ENCODE results near the gene KNCN.

The KNCN gene

DNA sequence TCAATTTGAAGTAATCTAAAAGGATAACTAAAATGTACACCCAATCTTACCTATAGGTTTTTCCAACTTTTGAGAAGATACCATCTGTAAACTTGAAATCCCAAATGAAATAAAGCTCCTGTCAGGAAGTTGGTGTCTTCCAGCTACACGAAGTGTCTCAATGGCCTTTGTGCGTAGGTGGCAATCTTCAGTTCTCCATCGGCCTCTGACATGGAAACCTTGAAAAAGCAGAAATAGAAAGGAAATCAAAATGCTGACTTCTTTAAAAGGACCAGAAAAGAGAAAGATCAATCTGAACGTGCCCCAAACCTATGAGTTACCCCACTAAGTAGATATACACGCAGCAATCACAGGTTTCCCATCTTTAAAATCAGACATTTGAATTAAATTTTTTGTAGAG lies 42.6 kb upstream of the KNCN start:
- DNase-seq (ENCODE audit: extremely low spot score), result no peak
- TF ChIP-seq SP1 (IDR thresholded peaks at IDR 0.05), result no peak
- ChIA-PET POLR2A (interaction anchor here (2.0 kb wide), 1 partner anchor 10 kb away, joined by 16 read pairs; the partner anchor contains the start of gene MKNK1), CTCF (interaction anchor here (1.0 to 1.1 kb wide), 2 partner anchors 10 to 11 kb away, joined by 3 to 4 read pairs; partner anchors contain the start of gene MKNK1)

DNA sequence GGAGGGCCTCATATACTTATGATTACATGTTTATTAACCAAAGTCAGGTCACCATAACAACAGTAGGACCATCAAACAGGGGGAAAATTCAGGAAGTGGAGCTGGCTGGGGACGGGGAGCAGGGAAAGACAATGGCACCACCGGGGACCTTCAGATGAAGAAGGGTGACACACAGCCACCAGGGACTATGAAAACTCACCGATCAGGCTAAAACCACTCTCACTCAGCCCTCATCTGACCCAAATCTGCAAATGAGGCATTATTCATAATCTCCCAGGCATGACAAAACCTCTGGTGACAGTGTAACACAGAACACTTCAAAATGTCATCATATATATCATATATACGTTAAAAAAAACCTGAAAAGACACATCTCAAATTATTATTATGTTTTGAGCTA lies 41.4 kb upstream of the KNCN start:
- TF ChIP-seq HDGF (IDR thresholded peaks at IDR 0.05; ENCODE audit: borderline replicate concordance), result no peak
- TF ChIP-seq ARNT (IDR thresholded peaks at IDR 0.05), result no peak
- TF ChIP-seq CTBP1 (IDR thresholded peaks at IDR 0.05; ENCODE audit: borderline replicate concordance), result no peak
- ChIA-PET CTCF (interaction anchor here (1.1 kb wide), 1 partner anchor 10 kb away, joined by 4 read pairs; no protein-coding TSS in a partner anchor), POLR2A (no interaction called here)
- DNase-seq (ENCODE audit: extremely low spot score), result no peak

DNA sequence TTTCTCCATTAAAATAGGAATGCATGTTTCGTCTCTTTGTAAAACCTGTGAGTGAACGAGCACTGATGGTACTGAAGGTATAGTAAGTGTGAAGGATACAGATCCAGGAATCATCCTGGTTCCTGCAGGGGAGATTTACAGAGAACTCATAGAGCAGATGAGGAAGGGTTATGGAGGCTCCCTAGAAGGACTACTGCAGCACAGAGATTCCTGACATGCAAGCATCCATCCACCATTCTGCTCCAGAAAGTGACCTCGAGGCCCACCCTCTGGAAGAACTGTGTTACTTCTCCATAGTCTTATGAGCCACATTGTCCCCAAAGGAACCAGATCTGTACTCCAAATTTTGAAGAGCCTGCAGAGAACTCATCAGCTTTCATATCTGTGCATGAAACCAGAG lies 38.1 kb upstream of the KNCN start:
- TF ChIP-seq FOXA1 (IDR thresholded peaks at IDR 0.05) (no peak), LEF1 (IDR thresholded peaks at IDR 0.05; ENCODE audit: borderline replicate concordance) (no peak), SUZ12 (IDR thresholded peaks at IDR 0.05) (no peak), NFRKB (IDR thresholded peaks at IDR 0.05) (no peak), FOXM1 (IDR thresholded peaks at IDR 0.05; ENCODE audit: borderline replicate concordance) (no peak), SP1 (IDR thresholded peaks at IDR 0.05) (no peak), HDGF (IDR thresholded peaks at IDR 0.05; ENCODE audit: borderline replicate concordance) (no peak)
- TF ChIP-seq, protein P1, sequence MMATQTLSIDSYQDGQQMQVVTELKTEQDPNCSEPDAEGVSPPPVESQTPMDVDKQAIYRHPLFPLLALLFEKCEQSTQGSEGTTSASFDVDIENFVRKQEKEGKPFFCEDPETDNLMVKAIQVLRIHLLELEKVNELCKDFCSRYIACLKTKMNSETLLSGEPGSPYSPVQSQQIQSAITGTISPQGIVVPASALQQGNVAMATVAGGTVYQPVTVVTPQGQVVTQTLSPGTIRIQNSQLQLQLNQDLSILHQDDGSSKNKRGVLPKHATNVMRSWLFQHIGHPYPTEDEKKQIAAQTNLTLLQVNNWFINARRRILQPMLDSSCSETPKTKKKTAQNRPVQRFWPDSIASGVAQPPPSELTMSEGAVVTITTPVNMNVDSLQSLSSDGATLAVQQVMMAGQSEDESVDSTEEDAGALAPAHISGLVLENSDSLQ (IDR thresholded peaks at IDR 0.05), result no peak
- DNase-seq (ENCODE audit: extremely low spot score), result no peak
- POLR2A ChIA-PET, result interaction anchor here (0.7 kb wide), 1 partner anchor 15 kb away, joined by 3 read pairs; the partner anchor contains the start of gene MKNK1
- CTCF ChIA-PET, result no interaction called here

DNA sequence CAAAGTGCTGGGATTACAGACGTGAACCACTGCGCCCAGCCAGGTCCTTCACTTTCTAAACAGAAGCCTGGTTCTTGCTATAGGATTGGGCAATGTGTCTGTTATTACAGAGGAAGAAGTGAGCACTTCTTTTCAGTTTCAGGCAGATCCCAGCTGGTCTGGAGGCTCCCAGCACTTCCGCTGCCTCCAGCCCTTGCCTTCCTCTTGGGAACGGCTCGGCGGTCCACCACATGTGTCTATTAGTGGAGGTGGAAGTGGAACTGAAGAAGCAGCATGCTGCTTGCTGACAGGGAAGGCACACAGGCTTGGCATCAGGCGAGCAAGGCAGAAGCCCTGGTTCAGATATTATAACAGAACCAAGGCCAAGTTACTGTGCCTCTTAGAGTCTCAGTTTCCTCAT lies 35.6 kb upstream of the KNCN start:
- TF ChIP-seq, protein P1 (IDR thresholded peaks at IDR 0.05), result no peak
- no peak for TF ChIP-seq ARNT (IDR thresholded peaks at IDR 0.05)
- no peak for TF ChIP-seq FOXA1 (IDR thresholded peaks at IDR 0.05)
- TF ChIP-seq ZNF384 (IDR thresholded peaks at IDR 0.05), result no peak
- TF ChIP-seq LEF1 (IDR thresholded peaks at IDR 0.05; ENCODE audit: borderline replicate concordance), result no peak
- no peak for TF ChIP-seq FOXM1 (IDR thresholded peaks at IDR 0.05; ENCODE audit: borderline replicate concordance)
- no peak for TF ChIP-seq L3MBTL2 (conservative IDR thresholded peaks at IDR 0.05)
- no peak for TF ChIP-seq SUZ12 (IDR thresholded peaks at IDR 0.05)
- no peak for TF ChIP-seq BHLHE40 (IDR thresholded peaks at IDR 0.05; ENCODE audit: borderline replicate concordance)
- TF ChIP-seq HDGF (IDR thresholded peaks at IDR 0.05; ENCODE audit: borderline replicate concordance), result no peak
- TF ChIP-seq FOXK2 (IDR thresholded peaks at IDR 0.05), result no peak
- ChIA-PET POLR2A (no interaction called here), CTCF (no interaction called here)
- DNase-seq (ENCODE audit: extremely low spot score), result no peak

DNA sequence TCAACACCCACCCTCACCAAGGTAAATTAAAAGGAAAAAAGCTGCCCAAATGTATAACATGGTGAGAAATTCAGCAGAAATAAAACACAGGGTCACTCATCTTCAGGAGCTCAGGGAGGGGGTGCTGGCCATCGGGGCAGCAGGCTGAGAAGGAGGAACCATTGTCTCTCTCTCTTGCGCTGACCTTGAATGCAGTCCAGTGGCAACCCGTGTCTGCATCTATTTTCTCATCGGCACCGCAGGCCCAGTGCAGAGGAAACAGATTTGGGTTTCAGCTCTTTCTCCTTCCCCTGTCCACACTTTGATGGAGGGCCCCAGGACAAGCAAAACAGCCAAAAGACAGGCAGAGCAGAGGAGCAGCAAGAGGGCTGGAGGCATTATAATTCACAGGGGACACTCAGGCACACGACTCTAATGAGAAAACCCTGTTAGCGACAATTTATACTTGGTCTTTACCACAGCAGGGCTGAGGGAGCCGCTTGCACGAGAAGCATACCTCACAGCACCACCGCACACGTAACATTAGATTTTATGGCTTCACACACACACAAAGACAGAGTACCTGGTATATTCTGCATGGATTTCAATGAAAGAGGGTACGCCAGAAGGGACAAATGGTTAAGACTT lies 34.0 kb upstream of the KNCN start:
- no peak for TF ChIP-seq ELF4 (IDR thresholded peaks at IDR 0.05)
- no peak for TF ChIP-seq TARDBP (IDR thresholded peaks at IDR 0.05)
- TF ChIP-seq BHLHE40 (IDR thresholded peaks at IDR 0.05; ENCODE audit: borderline replicate concordance), result no peak
- TF ChIP-seq FOXM1 (IDR thresholded peaks at IDR 0.05; ENCODE audit: borderline replicate concordance), result no peak
- 0 out of 2 replicates have a peak, but pooled peaks have one; percentile 31 for TF ChIP-seq ZNF384 (IDR thresholded peaks at IDR 0.05)
- no peak for TF ChIP-seq ARNT (IDR thresholded peaks at IDR 0.05)
- POLR2A ChIA-PET, result interaction anchor here (1.2 kb wide), 1 partner anchor 19 kb away, joined by 6 read pairs; the partner anchor contains the start of gene MKNK1
- no peak for DNase-seq (ENCODE audit: extremely low spot score)
- CTCF ChIA-PET, result interaction anchor here (0.6 kb wide), 1 partner anchor 41 kb away, joined by 3 read pairs; no protein-coding TSS in a partner anchor

DNA sequence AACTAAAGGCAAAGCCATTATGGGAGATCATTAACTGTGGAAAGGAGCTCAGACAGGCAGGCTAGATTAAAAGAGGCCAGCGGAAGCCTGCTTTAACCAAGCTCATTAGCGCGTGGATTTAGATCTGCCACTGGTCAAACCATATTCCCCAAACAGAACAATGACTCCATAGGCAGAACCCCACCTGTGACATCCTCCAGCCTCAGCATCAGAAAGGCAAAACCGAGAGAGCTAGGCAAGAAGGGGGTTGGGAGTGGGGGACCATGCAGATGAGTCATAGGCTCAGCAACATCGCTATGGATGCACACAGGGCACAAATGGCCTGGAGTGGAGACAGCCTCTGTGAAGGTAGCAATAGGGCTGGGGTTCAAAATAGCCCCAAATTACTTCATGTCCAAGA lies 32.0 kb upstream of the KNCN start:
- POLR2A ChIA-PET, result interaction anchor here (2.2 kb wide), 1 partner anchor 20 kb away, joined by 10 read pairs; the partner anchor contains the start of gene MKNK1
- DNase-seq (ENCODE audit: extremely low spot score), result no peak
- CTCF ChIA-PET, result interaction anchor here (0.7 to 1.3 kb wide), 2 partner anchors 10 to 35 kb away, joined by 4 to 10 read pairs; no protein-coding TSS in a partner anchor
- TF ChIP-seq FOXA1 (IDR thresholded peaks at IDR 0.05), result no peak
- TF ChIP-seq ELF4 (IDR thresholded peaks at IDR 0.05), result no peak
- TF ChIP-seq NFRKB (IDR thresholded peaks at IDR 0.05), result no peak
- TF ChIP-seq ARNT (IDR thresholded peaks at IDR 0.05), result no peak
- TF ChIP-seq CTBP1 (IDR thresholded peaks at IDR 0.05; ENCODE audit: borderline replicate concordance), result no peak

DNA sequence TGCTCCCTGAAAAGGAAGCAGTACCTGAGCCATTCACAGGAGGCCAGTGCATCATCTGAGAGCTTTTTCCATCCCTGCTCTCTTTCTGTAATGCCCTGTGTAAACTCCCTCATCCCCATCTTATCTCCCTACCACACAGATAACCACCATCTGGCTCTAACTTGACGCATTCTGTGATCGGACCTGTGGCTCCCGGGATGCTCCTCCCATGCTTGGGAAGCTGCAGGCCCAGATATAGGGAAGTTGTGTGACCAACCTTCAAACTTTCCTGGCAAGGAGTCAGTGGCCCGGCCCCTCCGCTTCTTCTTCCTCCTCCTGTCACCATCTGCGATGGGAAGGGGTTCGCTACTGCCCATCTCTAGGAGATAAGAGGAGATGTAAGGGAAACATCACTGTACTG lies 31.5 kb upstream of the KNCN start:
- POLR2A ChIA-PET, result interaction anchor here (2.2 kb wide), 1 partner anchor 21 kb away, joined by 10 read pairs; the partner anchor contains the start of gene MKNK1
- CTCF ChIA-PET, result interaction anchor here (0.7 to 1.3 kb wide), 2 partner anchors 10 to 36 kb away, joined by 4 to 10 read pairs; no protein-coding TSS in a partner anchor
- TF ChIP-seq HDGF (IDR thresholded peaks at IDR 0.05; ENCODE audit: borderline replicate concordance), result no peak
- TF ChIP-seq SUZ12 (IDR thresholded peaks at IDR 0.05), result no peak
- TF ChIP-seq FOXA1 (IDR thresholded peaks at IDR 0.05), result no peak
- no peak for TF ChIP-seq CTBP1 (IDR thresholded peaks at IDR 0.05; ENCODE audit: borderline replicate concordance)
- TF ChIP-seq TARDBP (IDR thresholded peaks at IDR 0.05), result no peak
- no peak for TF ChIP-seq ZNF384 (IDR thresholded peaks at IDR 0.05)
- TF ChIP-seq ELF4 (IDR thresholded peaks at IDR 0.05), result no peak
- TF ChIP-seq FOXK2 (IDR thresholded peaks at IDR 0.05), result no peak
- no peak for TF ChIP-seq BHLHE40 (IDR thresholded peaks at IDR 0.05; ENCODE audit: borderline replicate concordance)
- TF ChIP-seq, protein P1 (IDR thresholded peaks at IDR 0.05), result no peak
- TF ChIP-seq FOXM1 (IDR thresholded peaks at IDR 0.05; ENCODE audit: borderline replicate concordance), result no peak
- TF ChIP-seq NFRKB (IDR thresholded peaks at IDR 0.05), result no peak
- no peak for TF ChIP-seq LEF1 (IDR thresholded peaks at IDR 0.05; ENCODE audit: borderline replicate concordance)
- no peak for DNase-seq (ENCODE audit: extremely low spot score)

All from HEK293T (cell line).